Gastroesophageal sphincter (tissue), 4 donors: ENCODE results near the gene GADD45G. TPM values are rescaled to one million over a fixed set of nuclear protein-coding genes. Genes with fewer than 3 reads are reported as not detected.

Experiments
- ATAC-seq: fragments of 150-250 bp; one replicate; pipeline ENCODE4 v1.9.1; 2016; ENCODE audit warnings: mild to moderate bottlenecking, moderate library complexity
- H3K27ac ChIP-seq, 4 donors: fragments of 200-600 bp; sonication (generic) in 3 of 4; 1 replicate in 3 of 4; 2 replicates in 1 of 4; pipeline ENCODE4 v1.5.1; 2016 to 2019
- H3K27me3 ChIP-seq: fragments of 200-600 bp; sonication (generic); one replicate; pipeline ENCODE4 v1.5.1; 2019
- H3K36me3 ChIP-seq, 2 donors: fragments of 200-600 bp; sonication (generic); one replicate each; pipeline ENCODE4 v1.5.1; 2019; ENCODE audit warnings: control low read depth in 1 of 2
- H3K4me1 ChIP-seq, 3 donors: fragments of 200-600 bp; sonication (generic); 1 replicate in 2 of 3; 2 replicates in 1 of 3; pipeline ENCODE4 v1.5.1; 2016 to 2019; ENCODE audit warnings: control low read depth in 2 of 3
- H3K4me3 ChIP-seq, 2 donors: fragments of 200-600 bp; sonication (generic); one replicate each; pipeline ENCODE4 v1.5.1; 2019; ENCODE audit warnings: mild to moderate bottlenecking in 1 of 2, moderate library complexity in 1 of 2
- H3K9me3 ChIP-seq, 3 donors: fragments of 200-600 bp; sonication (generic); one replicate each; pipeline ENCODE4 v1.5.1; 2017 to 2019; ENCODE audit warnings: control low read depth in 2 of 3
- CTCF ChIP-seq, 4 experiments: fragments of 200-600 bp in 2 of 4; fragments of 450-650 bp in 2 of 4; sonication (generic) in 1 of 4; IDR thresholded peaks; one replicate each; pipeline ENCODE4 v1.5.1; 2017 to 2019; ENCODE audit warnings: antibody characterized with exemption in 4 of 4, mild to moderate bottlenecking in 2 of 4, moderate library complexity in 2 of 4
- EP300 ChIP-seq: sonication (generic); formaldehyde crosslinking; IDR thresholded peaks from one replicate; pipeline ENCODE4 v1.6.1; 2017; ENCODE audit warnings: antibody characterized with exemption, mild to moderate bottlenecking
- POLR2A ChIP-seq, 2 donors: fragments of 450-650 bp; IDR thresholded peaks; one replicate each; pipeline ENCODE4 v1.6.1; 2017; ENCODE audit warnings: antibody characterized with exemption in 2 of 2, mild to moderate bottlenecking in 2 of 2, moderate library complexity in 1 of 2
- POLR2AphosphoS5 ChIP-seq: sonication (generic); formaldehyde crosslinking; IDR thresholded peaks from one replicate; pipeline ENCODE4 v1.6.1; 2017; ENCODE audit warnings: antibody characterized with exemption
- WGBS, 2 donors: methylation state at CpG; one replicate each; pipeline ENCODE4 v1.1.5; 2018; ENCODE audit warnings: low coverage in 1 of 2; 5-methylcytosine and 5-hydroxymethylcytosine counted together
- total RNA-seq, 4 donors: library from RNA; depleted of rRNA; stranded (reverse); fragments of >200 nt; gene quantifications; one replicate each; pipeline ENCODE4 v1.1.0, GENCODE V29; 2016

GADD45G gene
- total RNA-seq, 4 donors from 2014 or later, result 63.5 to 150 (median 91.8) TPM

GRCh38 chr9:89631384-89631783 lies 26.6 kb downstream of the GADD45G start:
- no peaks in the 10 kb centered on the region for H3K27me3 ChIP-seq
- WGBS, 2 donors, result 50 to 65% methylated on average over 2 to 6 of the region's 6 CpGs
- H3K9me3 ChIP-seq, result no peaks in the 10 kb centered on the region
- peak overlapping the region in 3 of 4 donors; percentile 14 to 44 (median 32) for H3K27ac ChIP-seq
- no peaks in the 10 kb centered on the region for H3K36me3 ChIP-seq
- H3K4me3 ChIP-seq, result no peak overlapping the region
- TF ChIP-seq POLR2AphosphoS5 (peak; percentile 50), EP300 (no peak)
- ATAC-seq, result no peak
- peaks cover 0 to 62% (median 6%) of the 10 kb centered on the region in 3 donors for H3K4me1 ChIP-seq

GRCh38 chr9:89632192-89632733 lies 27.5 kb downstream of the GADD45G start:
- ATAC-seq, result no peak
- Histone ChIP-seq H3K27ac (peak overlapping the region in 2 of 4 donors; percentile 14 to 24), H3K27me3 (no peaks in the 10 kb centered on the region), H3K9me3 (no peaks in the 10 kb centered on the region), H3K4me3 (no peak overlapping the region), H3K36me3 (no peaks in the 10 kb centered on the region), H3K4me1 (peaks cover 0 to 53% (median 6%) of the 10 kb centered on the region in 3 donors)
- 64 to 77% methylated on average over 2 to 4 of the region's 7 CpGs for WGBS, 2 donors
- TF ChIP-seq EP300 (no peak), CTCF (IDR thresholded peaks at IDR 0.05) (no peak), POLR2AphosphoS5 (no peak), POLR2A (IDR thresholded peaks at IDR 0.05) (no peak)

GRCh38 chr9:89632736-89633135 lies 27.9 kb downstream of the GADD45G start:
- no peak for ATAC-seq
- H3K4me3 ChIP-seq, result no peak overlapping the region
- no peaks in the 10 kb centered on the region for H3K9me3 ChIP-seq
- TF ChIP-seq EP300, result no peak
- TF ChIP-seq POLR2AphosphoS5, result no peak
- no peak for TF ChIP-seq CTCF (IDR thresholded peaks at IDR 0.05)
- TF ChIP-seq POLR2A (IDR thresholded peaks at IDR 0.05), result no peak
- peaks cover 0 to 55% (median 6%) of the 10 kb centered on the region in 3 donors for H3K4me1 ChIP-seq
- H3K36me3 ChIP-seq, result no peaks in the 10 kb centered on the region
- 73 to 83% methylated on average over 1 to 2 of the region's 7 CpGs for WGBS, 2 donors
- no peaks in the 10 kb centered on the region for H3K27me3 ChIP-seq
- H3K27ac ChIP-seq, result peak overlapping the region in 1 of 4 donors; percentile 14

- Histone ChIP-seq H3K27ac (no peak overlapping the region), H3K9me3 (no peaks in the 10 kb centered on the region), H3K4me1 (peaks cover 0 to 62% (median 8%) of the 10 kb centered on the region in 3 donors), H3K27me3 (no peaks in the 10 kb centered on the region), H3K36me3 (no peaks in the 10 kb centered on the region), H3K4me3 (no peak overlapping the region)
- TF ChIP-seq EP300 (no peak), CTCF (IDR thresholded peaks at IDR 0.05) (no peak), POLR2AphosphoS5 (no peak), POLR2A (IDR thresholded peaks at IDR 0.05) (no peak)
- no peak for ATAC-seq
- 82% methylated on average over 5 of the region's 6 CpGs; no CpG with 5 or more reads in 1 of the 2 donors for WGBS, 2 donors
Measured at GRCh38 chr9:89633404-89633803, 28.6 kb downstream of the GADD45G start.

GRCh38 chr9:89633920-89634319 lies 29.1 kb downstream of the GADD45G start:
- ATAC-seq, result no peak
- Histone ChIP-seq H3K27ac (peak overlapping the region in 3 of 4 donors; percentile 68 to 78 (median 72)), H3K36me3 (no peaks in the 10 kb centered on the region), H3K4me3 (no peak overlapping the region), H3K27me3 (no peaks in the 10 kb centered on the region), H3K4me1 (peaks cover 0 to 67% (median 11%) of the 10 kb centered on the region in 3 donors), H3K9me3 (no peaks in the 10 kb centered on the region)
- 93 to 100% methylated on average over 5 to 8 of the region's 9 CpGs for WGBS, 2 donors
- TF ChIP-seq EP300 (no peak), POLR2A (IDR thresholded peaks at IDR 0.05) (no peak), CTCF (IDR thresholded peaks at IDR 0.05) (no peak), POLR2AphosphoS5 (no peak)
